Ovary (tissue), 9 donors: ENCODE data around the gene ARFGEF3. TPM values are rescaled to one million over a fixed set of nuclear protein-coding genes. Genes with fewer than 3 reads are reported as not detected.

ENCODE experiments used
- DNase-seq, 5 donors: peaks; one replicate each; pipeline ENCODE4 v3.0.0-alpha.2; 2019 to 2020
- H3K27ac ChIP-seq, 2 donors: fragments of 200-600 bp; one replicate each; pipeline versions ENCODE4 v1.5.1 to v1.8.0; 2019 to 2022
- H3K27me3 ChIP-seq: fragments of 200-600 bp; one replicate; pipeline ENCODE4 v1.8.0; 2022
- H3K36me3 ChIP-seq: fragments of 200-600 bp; sonication (generic); one replicate; pipeline ENCODE4 v1.5.1; 2019
- H3K4me1 ChIP-seq: one replicate; pipeline ENCODE4 v1.8.1; 2013; ENCODE audit warnings: mild to moderate bottlenecking, moderate library complexity; ENCODE audit not compliant: insufficient read depth
- H3K4me3 ChIP-seq: fragments of 200-600 bp; sonication (generic); one replicate; pipeline ENCODE4 v1.5.1; 2017
- H3K9me3 ChIP-seq, 2 donors: fragments of 200-600 bp in 1 of 2; sonication (generic) in 1 of 2; one replicate each; pipeline versions ENCODE4 v1.5.1 to v1.8.1; 2013 to 2019; ENCODE audit warnings: mild to moderate bottlenecking in 1 of 2, moderate library complexity in 1 of 2
- CTCF ChIP-seq, 3 donors: fragments of 450-650 bp in 2 of 3; fragments of 200-600 bp in 1 of 3; IDR thresholded peaks; one replicate each; pipeline versions ENCODE4 v1.5.1 to v1.8.0; 2016 to 2022; ENCODE audit warnings: antibody characterized with exemption in 3 of 3, mild to moderate bottlenecking in 1 of 3
- EP300 ChIP-seq: sonication (generic); formaldehyde crosslinking; IDR thresholded peaks from one replicate; pipeline ENCODE4 v1.6.1; 2017; ENCODE audit warnings: antibody characterized with exemption
- POLR2A ChIP-seq: fragments of 450-650 bp; IDR thresholded peaks from one replicate; pipeline ENCODE4 v1.6.1; 2017; ENCODE audit warnings: antibody characterized with exemption, mild to moderate bottlenecking, moderate library complexity
- WGBS, 3 donors: extraction: QIAGEN DNeasy Blood & Tissue Kit in 1 of 3; methylation state at CpG; one replicate each; pipeline versions ENCODE4 v1.1.5 to v1.1.7; 2013 to 2017; 5-methylcytosine and 5-hydroxymethylcytosine counted together
- intact Hi-C, 4 donors: fragments of 100-400 bp; cut with DNase I; formaldehyde crosslinking; loops; one replicate each; pipeline versions ENCODE4 v1.11.0 to v1.15.1; 2022 to 2023
- polyA plus RNA-seq, 2 donors: library from polyadenylated mRNA; stranded (reverse); fragments of 200-250 nt in 1 of 2; fragments of 350-450 nt in 1 of 2; fragmentation: Illumina TruSeq in 1 of 2; extraction: RNeasy Lipid Tissue Mini Kit (QIAGEN cat#74804) in 1 of 2; gene quantifications; one replicate each; pipeline ENCODE4 v1.2.3, GENCODE V29; 2013 to 2014
- total RNA-seq, 7 donors: library from RNA; depleted of rRNA in 2 of 7; stranded (reverse); fragments of >200 nt in 2 of 7; fragmentation: NEBNext Ultra II Directional in 3 of 7; extraction: Animal tissue kit (Norgen Biotek cat#: 25700) in 3 of 7; gene quantifications; one replicate each; pipeline versions ENCODE4 v1.1.0 to v1.2.4, GENCODE V29; 2016 to 2023
- donor health status: DM: no; HTN: no; CAD: no; lungs with moderate emphysema.
- donor health status: DM: no; HTN: no; CAD: no.
- donor health status: Bipolar disorder and iron deficiency.
- donor health status: DM: yes; HTN: yes; CAD: no.
- donor health status: DM: no; HTN: no; CAD: no.
- donor health status: DM: yes; HTN: yes; CAD: no.

ARFGEF3 gene
- total and polyA plus RNA-seq, 9 donors: 0.15 to 6.1 (median 0.72) TPM

GRCh38 chr6:138271451-138271850 is 109.7 kb downstream of the ARFGEF3 start:
- 93 to 100% (median 97%) methylated on average over 1 of the region's 1 CpG for WGBS, 3 donors

GRCh38 chr6:138272533-138273315 is 111.0 kb downstream of the ARFGEF3 start:
- DNase-seq: no peak
- TF ChIP-seq POLR2A: no peak
- no peak for TF ChIP-seq EP300
- TF ChIP-seq CTCF (IDR thresholded peaks at IDR 0.05): no peak
- Histone ChIP-seq H3K36me3 (no peaks in the 10 kb centered on the region), H3K27ac (no peak overlapping the region), H3K4me1 (no peaks in the 10 kb centered on the region), H3K4me3 (no peak overlapping the region), H3K9me3 (no peaks in the 10 kb centered on the region), H3K27me3 (no peaks in the 10 kb centered on the region)
- intact Hi-C loops: no loop called here
- WGBS, 3 donors: 66 to 72% (median 66%) methylated on average over 8 of the region's 8 CpGs

More at GRCh38 chr6:138271451-138271850, 109.7 kb downstream of the ARFGEF3 start:
- intact Hi-C loops: no loop called here
- H3K27ac ChIP-seq: no peak overlapping the region
- no peaks in the 10 kb centered on the region for H3K9me3 ChIP-seq
- no peak overlapping the region for H3K4me3 ChIP-seq
- H3K27me3 ChIP-seq: no peaks in the 10 kb centered on the region
- H3K36me3 ChIP-seq: no peaks in the 10 kb centered on the region
- no peak for TF ChIP-seq CTCF (IDR thresholded peaks at IDR 0.05)
- TF ChIP-seq POLR2A: no peak
- no peak for TF ChIP-seq EP300
- H3K4me1 ChIP-seq: no peaks in the 10 kb centered on the region
- DNase-seq: no peak

GRCh38 chr6:138275976-138276375 is 114.2 kb downstream of the ARFGEF3 start:
- Histone ChIP-seq H3K9me3 (no peaks in the 10 kb centered on the region), H3K36me3 (no peaks in the 10 kb centered on the region), H3K27ac (no peak overlapping the region), H3K4me3 (no peak overlapping the region), H3K27me3 (no peaks in the 10 kb centered on the region), H3K4me1 (no peaks in the 10 kb centered on the region)
- intact Hi-C loops: loop anchor here in 1 of 4 donors (5.0 kb wide), 1 partner anchor 84 kb away; no protein-coding TSS in a partner anchor
- no peak for TF ChIP-seq POLR2A
- no peak for TF ChIP-seq EP300
- TF ChIP-seq CTCF (IDR thresholded peaks at IDR 0.05): no peak
- 79 to 90% (median 83%) methylated on average over 3 of the region's 3 CpGs for WGBS, 3 donors
- no peak for DNase-seq

- intact Hi-C loops: loop anchor here in 1 of 4 donors (5.0 kb wide), 1 partner anchor 86 kb away; no protein-coding TSS in a partner anchor
- WGBS, 3 donors: 93 to 97% (median 93%) methylated on average over 4 of the region's 4 CpGs
- no peaks in the 10 kb centered on the region for H3K36me3 ChIP-seq
- TF ChIP-seq CTCF (IDR thresholded peaks at IDR 0.05): no peak
- no peak for TF ChIP-seq POLR2A
- H3K27me3 ChIP-seq: no peaks in the 10 kb centered on the region
- no peak overlapping the region for H3K27ac ChIP-seq
- no peaks in the 10 kb centered on the region for H3K4me1 ChIP-seq
- H3K9me3 ChIP-seq: no peaks in the 10 kb centered on the region
- no peak overlapping the region for H3K4me3 ChIP-seq
- DNase-seq: no peak
These were observed 116.1 kb downstream of the ARFGEF3 start for GRCh38 chr6:138277835-138278234.
